Measurements from ENCODE around the gene CERS6. TPM values are rescaled to one million over a fixed set of nuclear protein-coding genes. Genes with fewer than 3 reads are reported as not detected.

The CERS6 gene
- total and polyA plus RNA-seq, 4 donors = 4.3 to 25.8 (median 13.6) TPM

DNA sequence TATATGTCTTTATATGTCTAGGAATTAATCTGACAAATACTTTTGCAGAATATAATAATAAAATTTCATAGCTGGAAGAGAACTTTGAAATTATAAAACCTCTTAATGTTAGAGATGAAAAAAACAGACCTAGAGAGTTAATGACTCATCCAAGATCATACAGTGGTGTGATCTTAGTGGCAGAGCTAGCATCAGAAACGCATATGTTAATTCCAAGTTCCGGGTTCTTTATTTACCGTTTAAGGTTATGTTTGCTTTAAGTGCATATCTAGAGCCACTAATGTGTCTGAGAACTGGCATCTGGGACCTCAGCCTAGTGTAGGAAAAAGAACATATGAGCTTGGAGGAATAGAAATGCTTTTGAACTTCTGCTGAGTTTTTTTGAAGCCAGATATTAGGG is 24.3 kb downstream of the CERS6 start:
- H3K27ac ChIP-seq (ENCODE audit: low read depth in 1 of 2, low read length in 1 of 2) = no peak overlapping the region
- WGBS, 2 donors = 76 to 81% methylated on average over 3 of the region's 3 CpGs

GRCh38 chr2:168480825-168481585 is 24.9 kb downstream of the CERS6 start:
- DNase-seq = no peak
- no peak overlapping the region for H3K9ac ChIP-seq (ENCODE audit: insufficient read depth in 1 of 2, low read length in 2 of 2)
- no peak overlapping the region for H3K27ac ChIP-seq (ENCODE audit: low read depth in 1 of 2, low read length in 1 of 2)
- ATAC-seq (ENCODE audit: insufficient read depth, low FRiP score) = no peak
- peaks cover 0 to 16% (median 0%) of the 10 kb centered on the region in 5 donors for H3K4me1 ChIP-seq (ENCODE audit: control insufficient read depth in 5 of 5, insufficient read depth in 5 of 5, low read length in 5 of 5)
- no peaks in the 10 kb centered on the region for H3K36me3 ChIP-seq (ENCODE audit: control insufficient read depth in 4 of 4, insufficient read depth in 4 of 4, low read length in 4 of 4)
- no peaks in the 10 kb centered on the region for H3K27me3 ChIP-seq (ENCODE audit: control insufficient read depth in 3 of 3, insufficient read depth in 3 of 3, low read length in 2 of 3)
- H3K9me3 ChIP-seq (ENCODE audit: control insufficient read depth in 4 of 4, insufficient read depth in 3 of 4, low read length in 3 of 4) = no peaks in the 10 kb centered on the region
- 85 to 92% methylated on average over 15 of the region's 15 CpGs for WGBS, 2 donors
- no peak for TF ChIP-seq CTCF (IDR thresholded peaks at IDR 0.05; ENCODE audit: control extremely low read depth, extremely low read depth)
- H3K4me3 ChIP-seq = no peak overlapping the region

More for the DNA sequence above, 24.3 kb downstream of the CERS6 start:
- Histone ChIP-seq H3K9me3 (ENCODE audit: control insufficient read depth in 4 of 4, insufficient read depth in 3 of 4, low read length in 3 of 4) (no peaks in the 10 kb centered on the region), H3K27me3 (ENCODE audit: control insufficient read depth in 3 of 3, insufficient read depth in 3 of 3, low read length in 2 of 3) (no peaks in the 10 kb centered on the region), H3K4me1 (ENCODE audit: control insufficient read depth in 5 of 5, insufficient read depth in 5 of 5, low read length in 5 of 5) (peaks cover 0 to 16% (median 0%) of the 10 kb centered on the region in 5 donors), H3K36me3 (ENCODE audit: control insufficient read depth in 4 of 4, insufficient read depth in 4 of 4, low read length in 4 of 4) (no peaks in the 10 kb centered on the region), H3K9ac (ENCODE audit: insufficient read depth in 1 of 2, low read length in 2 of 2) (no peak overlapping the region), H3K4me3 (no peak overlapping the region)
- TF ChIP-seq CTCF (IDR thresholded peaks at IDR 0.05; ENCODE audit: control extremely low read depth, extremely low read depth) = no peak
- no peak for ATAC-seq (ENCODE audit: insufficient read depth, low FRiP score)
- no peak for DNase-seq

- Histone ChIP-seq H3K27me3 (ENCODE audit: control insufficient read depth in 3 of 3, insufficient read depth in 3 of 3, low read length in 2 of 3) (no peaks in the 10 kb centered on the region), H3K4me1 (ENCODE audit: control insufficient read depth in 5 of 5, insufficient read depth in 5 of 5, low read length in 5 of 5) (peaks cover 0 to 12% (median 0%) of the 10 kb centered on the region in 5 donors), H3K4me3 (no peak overlapping the region), H3K9ac (ENCODE audit: insufficient read depth in 1 of 2, low read length in 2 of 2) (no peak overlapping the region), H3K9me3 (ENCODE audit: control insufficient read depth in 4 of 4, insufficient read depth in 3 of 4, low read length in 3 of 4) (no peaks in the 10 kb centered on the region), H3K36me3 (ENCODE audit: control insufficient read depth in 4 of 4, insufficient read depth in 4 of 4, low read length in 4 of 4) (no peaks in the 10 kb centered on the region), H3K27ac (ENCODE audit: low read depth in 1 of 2, low read length in 1 of 2) (no peak overlapping the region)
- no peak for ATAC-seq (ENCODE audit: insufficient read depth, low FRiP score)
- TF ChIP-seq CTCF (IDR thresholded peaks at IDR 0.05; ENCODE audit: control extremely low read depth, extremely low read depth) = no peak
- DNase-seq = no peak
- 49 to 87% methylated on average over 2 of the region's 2 CpGs for WGBS, 2 donors
Measured at GRCh38 chr2:168482269-168482668, 26.2 kb downstream of the CERS6 start.

All from lung (tissue), 12 donors.